ENCODE data around the gene UBE2J2. TPM values are rescaled to one million over a fixed set of nuclear protein-coding genes. Genes with fewer than 3 reads are reported as not detected.

The UBE2J2 gene
- polyA plus RNA-seq, 1 of the 3 experiments (the other 2 are of a cell fraction) = 47.5 TPM

GRCh38 chr1:1219341-1219740, 54.3 kb downstream of the UBE2J2 start:
- DNase-seq = no peak
- Histone ChIP-seq H3K9me3 (no peaks in the 10 kb centered on the region), H3F3A (replicated peaks; ENCODE audit: insufficient read depth) (no peaks in the 10 kb centered on the region), H3K36me3 (replicated peaks in 1 of 2; ENCODE audit: control insufficient read depth in 1 of 2, insufficient read depth in 2 of 2, low read length in 1 of 2) (peaks cover 0 to 51% of the 10 kb centered on the region in 2 experiments), H3K4me2 (no peak overlapping the region), H4K20me1 (ENCODE audit: insufficient read depth) (no peaks in the 10 kb centered on the region), H3K4me1 (ENCODE audit: control insufficient read depth in 1 of 2, insufficient read depth in 2 of 2, low read depth in 1 of 2, low read length in 1 of 2) (no peaks in the 10 kb centered on the region), H3K27me3 (ENCODE audit: insufficient read depth) (no peaks in the 10 kb centered on the region), H3K79me2 (ENCODE audit: insufficient read depth) (no peaks in the 10 kb centered on the region; the same call in 1 of the 2 replicates), H3K27ac (ENCODE audit: low read depth in 2 of 2, low read length in 1 of 2) (no peak overlapping the region), H2AFZ (ENCODE audit: low read depth) (no peak overlapping the region), H3K9ac (no peak overlapping the region), H3K9me2 (no peaks in the 10 kb centered on the region), H3K4me3 (ENCODE audit: low read depth in 2 of 2, low read length in 1 of 2) (no peak overlapping the region)
- WGBS (ENCODE audit: low lambda C conversion rate) = no CpG with 5 or more reads among the region's 20 CpGs
- TF ChIP-seq SMC3 (IDR thresholded peaks at IDR 0.05; ENCODE audit: low read depth, low read length) = no peak
- no peak for TF ChIP-seq PBX3 (IDR thresholded peaks at IDR 0.05)
- TF ChIP-seq EP300 (IDR thresholded peaks at IDR 0.05; ENCODE audit: borderline replicate concordance in 1 of 2, low read depth in 1 of 2, low read length in 1 of 2) = no peak
- no peak for TF ChIP-seq CTCF (IDR thresholded peaks at IDR 0.05)
- TF ChIP-seq GABPA (IDR thresholded peaks at IDR 0.05; ENCODE audit: low read depth) = no peak
- TF ChIP-seq POLR2AphosphoS5 (IDR thresholded peaks at IDR 0.05; ENCODE audit: low read depth, low read length) = no peak
- TF ChIP-seq SIN3A (IDR thresholded peaks at IDR 0.05; ENCODE audit: borderline replicate concordance, low read depth, low read length) = no peak
- no peak for TF ChIP-seq YY1 (IDR thresholded peaks at IDR 0.05; ENCODE audit: low read depth)
- no peak for TF ChIP-seq GATA2 (CRISPR knock-in tag; IDR thresholded peaks at IDR 0.05)
- TF ChIP-seq RFX5 (IDR thresholded peaks at IDR 0.05; ENCODE audit: low read length) = no peak
- ChIA-PET CTCF (interaction anchor here (1.7 kb wide), 1 partner anchor 98 kb away, joined by 7 read pairs; no protein-coding TSS in a partner anchor), POLR2A (no interaction called here)

- Histone ChIP-seq H3K79me2 (ENCODE audit: insufficient read depth) (no peaks in the 10 kb centered on the region), H3F3A (replicated peaks; ENCODE audit: insufficient read depth) (no peaks in the 10 kb centered on the region), H3K27ac (ENCODE audit: low read depth in 2 of 2, low read length in 1 of 2) (no peak overlapping the region), H2AFZ (ENCODE audit: low read depth) (no peak overlapping the region), H3K27me3 (ENCODE audit: insufficient read depth) (no peaks in the 10 kb centered on the region), H3K9me3 (no peaks in the 10 kb centered on the region), H3K4me3 (ENCODE audit: low read depth in 2 of 2, low read length in 1 of 2) (no peak overlapping the region), H3K36me3 (replicated peaks in 1 of 2; ENCODE audit: control insufficient read depth in 1 of 2, insufficient read depth in 2 of 2, low read length in 1 of 2) (peaks cover 0 to 51% of the 10 kb centered on the region in 2 experiments), H3K4me2 (no peak overlapping the region), H4K20me1 (ENCODE audit: insufficient read depth) (no peaks in the 10 kb centered on the region), H3K4me1 (ENCODE audit: control insufficient read depth in 1 of 2, insufficient read depth in 2 of 2, low read depth in 1 of 2, low read length in 1 of 2) (no peaks in the 10 kb centered on the region), H3K9ac (no peak overlapping the region), H3K9me2 (no peaks in the 10 kb centered on the region)
- POLR2A ChIA-PET = interaction anchor here (0.6 kb wide), 1 partner anchor 143 kb away, joined by 3 read pairs; no protein-coding TSS in a partner anchor
- CTCF ChIA-PET = interaction anchor here (1.7 kb wide), 1 partner anchor 97 kb away, joined by 7 read pairs; no protein-coding TSS in a partner anchor
- WGBS (ENCODE audit: low lambda C conversion rate) = 90% methylated on average over 13 of the region's 36 CpGs
- no peak for DNase-seq
- TF ChIP-seq EP300 (IDR thresholded peaks at IDR 0.05; ENCODE audit: borderline replicate concordance in 1 of 2, low read depth in 1 of 2, low read length in 1 of 2) (no peak), RFX5 (IDR thresholded peaks at IDR 0.05; ENCODE audit: low read length) (no peak), CHD2 (IDR thresholded peaks at IDR 0.05; ENCODE audit: low read length, partially characterized antibody) (no peak), JUND (IDR thresholded peaks at IDR 0.05) (no peak), ELF1 (IDR thresholded peaks at IDR 0.05) (no peak), FOXM1 (IDR thresholded peaks at IDR 0.05; ENCODE audit: low read depth) (no peak), MAX (IDR thresholded peaks at IDR 0.05; ENCODE audit: low read depth) (no peak), USF1 (IDR thresholded peaks at IDR 0.05; ENCODE audit: borderline replicate concordance, low read depth) (no peak), REST (IDR thresholded peaks at IDR 0.05; ENCODE audit: low read depth, low read length) (no peak), GATA2 (CRISPR knock-in tag; IDR thresholded peaks at IDR 0.05) (no peak), CTCF (IDR thresholded peaks at IDR 0.05) (no peak)
Measured at GRCh38 chr1:1218524-1219200, 55.0 kb downstream of the UBE2J2 start.

Measured in SK-N-SH (cell line).